ENCODE data around the gene RBM46.
A peak's percentile ranks its signal among the peaks of the same experiment; 100 is the strongest.

DNA sequence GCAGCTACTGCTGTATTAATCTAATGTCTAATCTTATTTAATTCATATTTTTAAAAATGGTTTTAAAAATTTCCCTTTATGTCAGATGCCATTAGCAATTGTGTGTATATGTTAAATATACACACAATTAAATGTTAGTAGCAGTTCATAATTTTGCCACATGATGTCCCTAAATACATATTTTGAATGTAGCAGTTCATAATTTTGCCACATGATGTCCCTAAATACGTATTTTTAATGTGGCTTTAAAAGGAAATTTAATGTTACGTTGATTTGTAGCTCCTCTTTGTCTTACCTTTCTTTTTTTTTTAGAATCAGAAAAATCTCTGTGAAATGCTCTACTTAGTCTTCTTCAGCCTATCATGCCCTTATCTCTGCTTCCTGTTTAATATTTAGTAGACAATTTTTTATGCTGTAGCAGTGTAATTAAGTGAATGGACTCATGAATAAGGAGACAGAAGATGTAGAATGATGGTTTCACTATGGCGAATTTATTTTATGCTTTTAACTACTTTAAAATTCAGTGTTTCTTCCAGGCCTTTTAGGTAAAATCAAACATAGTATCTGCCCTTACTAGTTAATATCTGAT is 26.1 kb downstream of the RBM46 start:
- TF ChIP-seq, protein P1, sequence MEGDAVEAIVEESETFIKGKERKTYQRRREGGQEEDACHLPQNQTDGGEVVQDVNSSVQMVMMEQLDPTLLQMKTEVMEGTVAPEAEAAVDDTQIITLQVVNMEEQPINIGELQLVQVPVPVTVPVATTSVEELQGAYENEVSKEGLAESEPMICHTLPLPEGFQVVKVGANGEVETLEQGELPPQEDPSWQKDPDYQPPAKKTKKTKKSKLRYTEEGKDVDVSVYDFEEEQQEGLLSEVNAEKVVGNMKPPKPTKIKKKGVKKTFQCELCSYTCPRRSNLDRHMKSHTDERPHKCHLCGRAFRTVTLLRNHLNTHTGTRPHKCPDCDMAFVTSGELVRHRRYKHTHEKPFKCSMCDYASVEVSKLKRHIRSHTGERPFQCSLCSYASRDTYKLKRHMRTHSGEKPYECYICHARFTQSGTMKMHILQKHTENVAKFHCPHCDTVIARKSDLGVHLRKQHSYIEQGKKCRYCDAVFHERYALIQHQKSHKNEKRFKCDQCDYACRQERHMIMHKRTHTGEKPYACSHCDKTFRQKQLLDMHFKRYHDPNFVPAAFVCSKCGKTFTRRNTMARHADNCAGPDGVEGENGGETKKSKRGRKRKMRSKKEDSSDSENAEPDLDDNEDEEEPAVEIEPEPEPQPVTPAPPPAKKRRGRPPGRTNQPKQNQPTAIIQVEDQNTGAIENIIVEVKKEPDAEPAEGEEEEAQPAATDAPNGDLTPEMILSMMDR (IDR thresholded peaks at IDR 0.05; ENCODE audit: low read depth, low read length, poor library complexity, severe bottlenecking): peak; percentile 74
- no peak for TF ChIP-seq EZH2phosphoT487 (IDR thresholded peaks at IDR 0.05; ENCODE audit: borderline replicate concordance, low read length)

All from DOHH2 (cell line).